ENCODE measurements around the gene PTPN4.
"Not testable (repeated sequence)": the region's sequence is repeated elsewhere in the genome, so short reads cannot be mapped to it uniquely, and the experiment has no call there.

PTPN4 gene

GRCh38 chr2:120020554-120020953 is 260.8 kb downstream of the PTPN4 start:
- Histone ChIP-seq H3K4me3 (no peak overlapping the region), H3K27ac (no peak overlapping the region)
- TF ChIP-seq, protein P1, sequence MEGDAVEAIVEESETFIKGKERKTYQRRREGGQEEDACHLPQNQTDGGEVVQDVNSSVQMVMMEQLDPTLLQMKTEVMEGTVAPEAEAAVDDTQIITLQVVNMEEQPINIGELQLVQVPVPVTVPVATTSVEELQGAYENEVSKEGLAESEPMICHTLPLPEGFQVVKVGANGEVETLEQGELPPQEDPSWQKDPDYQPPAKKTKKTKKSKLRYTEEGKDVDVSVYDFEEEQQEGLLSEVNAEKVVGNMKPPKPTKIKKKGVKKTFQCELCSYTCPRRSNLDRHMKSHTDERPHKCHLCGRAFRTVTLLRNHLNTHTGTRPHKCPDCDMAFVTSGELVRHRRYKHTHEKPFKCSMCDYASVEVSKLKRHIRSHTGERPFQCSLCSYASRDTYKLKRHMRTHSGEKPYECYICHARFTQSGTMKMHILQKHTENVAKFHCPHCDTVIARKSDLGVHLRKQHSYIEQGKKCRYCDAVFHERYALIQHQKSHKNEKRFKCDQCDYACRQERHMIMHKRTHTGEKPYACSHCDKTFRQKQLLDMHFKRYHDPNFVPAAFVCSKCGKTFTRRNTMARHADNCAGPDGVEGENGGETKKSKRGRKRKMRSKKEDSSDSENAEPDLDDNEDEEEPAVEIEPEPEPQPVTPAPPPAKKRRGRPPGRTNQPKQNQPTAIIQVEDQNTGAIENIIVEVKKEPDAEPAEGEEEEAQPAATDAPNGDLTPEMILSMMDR (IDR thresholded peaks at IDR 0.05), result no peak
- DNase-seq (ENCODE audit: low spot score), result no peak

DNA sequence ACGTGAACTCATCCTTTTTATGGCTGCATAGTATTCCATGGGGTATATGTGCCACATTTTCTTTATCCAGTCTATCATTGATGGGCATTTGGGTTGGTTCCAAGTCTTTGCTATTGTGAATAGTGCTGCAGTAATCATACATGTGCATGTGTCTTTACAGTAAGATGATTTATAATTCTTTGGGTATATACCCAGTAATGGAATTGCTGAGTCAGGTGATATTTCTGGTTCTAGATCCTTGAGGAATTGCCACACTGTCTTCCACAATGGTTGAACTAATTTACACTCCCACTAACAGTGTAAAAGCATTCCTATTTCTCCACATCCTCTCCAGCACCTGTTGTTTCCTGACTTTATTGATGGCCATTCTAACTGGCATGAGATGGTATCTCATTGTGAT is 262.8 kb downstream of the PTPN4 start:
- H3K27ac ChIP-seq; DNase-seq (ENCODE audit: low spot score); H3K4me3 ChIP-seq: not testable (repeated sequence)

GRCh38 chr2:120026890-120027289 is 267.2 kb downstream of the PTPN4 start:
- H3K4me3 ChIP-seq, result no peak overlapping the region
- DNase-seq (ENCODE audit: low spot score), result no peak
- H3K27ac ChIP-seq, result no peak overlapping the region
- TF ChIP-seq, protein P1 (IDR thresholded peaks at IDR 0.05), result no peak

DNA sequence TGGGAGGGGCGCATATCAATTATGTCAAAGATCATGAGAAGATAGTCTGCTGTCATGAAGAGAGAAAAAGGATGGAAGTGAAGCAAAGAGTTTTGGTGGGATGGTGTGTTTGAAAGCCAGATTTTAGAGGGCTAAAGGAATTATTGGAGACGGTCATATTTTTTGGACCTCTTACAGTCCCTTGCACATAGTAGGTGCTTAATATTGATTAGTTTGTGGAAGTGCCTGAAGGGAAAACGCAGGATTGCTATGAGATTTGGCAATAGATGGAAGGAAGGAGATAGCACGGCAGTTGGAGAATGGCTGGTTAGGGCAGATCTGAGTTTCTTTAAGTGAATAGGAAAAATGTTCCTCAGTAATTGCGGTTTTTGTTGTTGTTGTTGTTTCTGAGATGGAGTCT is 269.1 kb downstream of the PTPN4 start:
- DNase-seq (ENCODE audit: low spot score), result no peak
- Histone ChIP-seq H3K27ac (no peak overlapping the region), H3K4me3 (no peak overlapping the region)
- TF ChIP-seq, protein P1 (IDR thresholded peaks at IDR 0.05), result no peak

DNA sequence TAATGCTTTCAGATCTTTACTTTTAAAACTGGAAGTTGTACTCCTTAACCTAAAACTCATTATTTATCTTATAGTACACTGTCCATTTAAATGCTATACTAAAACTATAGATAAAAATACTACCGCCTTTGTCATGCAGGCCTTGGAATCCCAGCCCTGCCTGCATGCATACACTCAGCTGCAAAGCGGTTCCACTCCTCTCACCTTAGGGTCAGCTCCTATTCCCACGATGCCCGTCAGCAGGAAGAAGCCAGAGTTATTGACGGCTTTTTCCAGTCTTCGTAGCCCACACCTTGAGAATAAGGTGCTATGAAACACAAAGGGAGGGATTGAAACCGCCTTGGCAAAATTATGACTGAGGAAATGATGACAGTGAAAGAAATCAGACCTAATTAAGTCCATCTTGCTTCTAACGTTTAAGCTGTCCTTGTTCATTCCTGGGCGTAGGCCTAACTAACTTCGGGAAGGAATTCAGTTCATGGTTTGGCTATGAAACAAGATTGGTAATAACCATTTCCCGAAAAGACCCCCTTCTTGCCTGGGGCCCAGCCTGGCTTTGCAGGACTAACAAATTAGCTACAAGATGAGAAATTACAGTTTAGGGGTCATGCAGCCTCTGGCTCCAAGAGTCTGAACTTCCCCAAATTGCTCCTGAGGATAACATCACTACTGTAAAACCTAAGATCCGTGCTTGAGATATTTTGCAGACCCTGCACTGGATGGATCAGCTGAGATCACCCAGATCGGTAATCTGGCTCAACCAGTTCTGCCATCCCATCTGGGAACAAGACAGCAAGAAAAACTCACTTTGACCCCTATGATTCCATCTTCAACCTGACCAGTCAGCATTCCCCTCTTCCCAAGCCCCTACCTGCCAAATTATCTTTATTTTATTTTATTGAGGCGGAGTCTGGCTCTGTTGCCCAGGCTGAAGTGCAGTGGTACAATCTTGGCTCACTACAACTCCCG is 270.2 kb downstream of the PTPN4 start:
- TF ChIP-seq, protein P1 (IDR thresholded peaks at IDR 0.05), result no peak
- DNase-seq (ENCODE audit: low spot score), result no peak
- Histone ChIP-seq H3K4me3 (no peak overlapping the region), H3K27ac (no peak overlapping the region)

DNA sequence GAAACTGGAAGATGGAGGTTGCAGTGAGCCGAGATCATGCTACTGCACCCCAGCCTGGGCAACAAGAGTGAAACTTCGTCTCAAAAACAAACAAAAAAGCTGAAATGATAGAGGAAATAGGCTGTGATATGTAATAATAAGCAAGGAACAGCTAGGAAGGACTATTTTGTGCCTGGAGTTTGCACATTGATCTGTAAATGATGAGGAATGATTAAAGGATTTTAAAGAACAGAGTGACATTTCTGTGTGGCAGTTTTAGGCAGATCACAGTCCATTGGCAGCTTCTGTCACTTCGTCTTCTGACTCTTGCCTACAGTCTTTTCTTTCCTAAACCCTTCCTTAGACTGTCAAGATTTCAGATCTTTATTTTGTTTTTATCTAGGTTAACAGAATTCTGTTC is 272.6 kb downstream of the PTPN4 start:
- H3K4me3 ChIP-seq, result no peak overlapping the region
- TF ChIP-seq, protein P1 (IDR thresholded peaks at IDR 0.05), result no peak
- no peak overlapping the region for H3K27ac ChIP-seq
- DNase-seq (ENCODE audit: low spot score), result no peak
